ENCODE measurements around the gene FMN2. TPM values are rescaled to one million over a fixed set of nuclear protein-coding genes. Genes with fewer than 3 reads are reported as not detected.
A peak's percentile ranks its signal among the peaks of the same experiment; 100 is the strongest.

The FMN2 gene
- total and polyA plus RNA-seq, 2 donors (not counting 1 experiment from before 2014, with no cell fraction given), result 8.0 to 13.7 TPM

DNA sequence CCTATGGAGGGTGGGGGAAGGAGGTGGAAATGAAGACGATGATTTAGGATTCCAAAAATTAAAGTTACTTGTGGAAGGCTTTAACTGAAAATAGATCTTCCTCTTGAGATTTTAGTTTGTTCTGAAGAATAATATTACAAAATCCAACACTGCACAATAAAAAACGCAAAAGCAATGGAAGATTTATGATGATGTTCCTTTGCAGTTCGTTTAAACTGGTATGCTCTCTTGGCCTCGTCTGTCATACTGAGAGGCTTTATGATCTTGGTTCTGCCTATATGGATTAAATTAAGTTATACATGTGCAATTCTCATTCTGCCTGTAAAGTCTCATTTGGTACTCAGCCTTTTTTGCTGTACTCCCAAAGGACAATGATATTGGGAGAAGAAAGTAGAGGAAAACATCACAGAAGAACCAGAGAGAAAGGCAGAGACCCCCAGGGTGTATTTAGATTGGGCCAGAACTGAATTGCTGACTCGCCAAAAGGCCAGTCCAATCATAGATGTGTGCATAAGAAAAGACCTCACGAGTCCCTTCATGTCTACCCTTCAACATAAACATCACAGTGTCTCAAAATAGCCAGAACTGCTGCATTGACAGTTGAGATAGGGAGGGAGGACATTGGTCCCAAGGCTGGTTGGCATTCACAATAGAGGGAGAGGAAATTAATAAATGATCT is 331.7 kb downstream of the FMN2 start:
- H3K9ac ChIP-seq (ENCODE audit: insufficient read depth, low read length), result no peak overlapping the region
- no peak overlapping the region for H3K4me3 ChIP-seq (replicated peaks in 1 of 4; ENCODE audit: control extremely low read depth in 1 of 4, insufficient read depth in 1 of 4, low read depth in 3 of 4, low read length in 4 of 4)
- no peaks in the 10 kb centered on the region for H3K36me3 ChIP-seq (ENCODE audit: control insufficient read depth, insufficient read depth, low read length)
- TF ChIP-seq, protein P1, sequence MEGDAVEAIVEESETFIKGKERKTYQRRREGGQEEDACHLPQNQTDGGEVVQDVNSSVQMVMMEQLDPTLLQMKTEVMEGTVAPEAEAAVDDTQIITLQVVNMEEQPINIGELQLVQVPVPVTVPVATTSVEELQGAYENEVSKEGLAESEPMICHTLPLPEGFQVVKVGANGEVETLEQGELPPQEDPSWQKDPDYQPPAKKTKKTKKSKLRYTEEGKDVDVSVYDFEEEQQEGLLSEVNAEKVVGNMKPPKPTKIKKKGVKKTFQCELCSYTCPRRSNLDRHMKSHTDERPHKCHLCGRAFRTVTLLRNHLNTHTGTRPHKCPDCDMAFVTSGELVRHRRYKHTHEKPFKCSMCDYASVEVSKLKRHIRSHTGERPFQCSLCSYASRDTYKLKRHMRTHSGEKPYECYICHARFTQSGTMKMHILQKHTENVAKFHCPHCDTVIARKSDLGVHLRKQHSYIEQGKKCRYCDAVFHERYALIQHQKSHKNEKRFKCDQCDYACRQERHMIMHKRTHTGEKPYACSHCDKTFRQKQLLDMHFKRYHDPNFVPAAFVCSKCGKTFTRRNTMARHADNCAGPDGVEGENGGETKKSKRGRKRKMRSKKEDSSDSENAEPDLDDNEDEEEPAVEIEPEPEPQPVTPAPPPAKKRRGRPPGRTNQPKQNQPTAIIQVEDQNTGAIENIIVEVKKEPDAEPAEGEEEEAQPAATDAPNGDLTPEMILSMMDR (conservative IDR thresholded peaks at IDR 0.05 in 1 of 2, IDR thresholded peaks at IDR 0.05 in 1 of 2; ENCODE audit: low read depth in 1 of 2, low read length in 2 of 2), result no peak
- DNase-seq (ENCODE audit: low read depth in 2 of 2), result peak in 1 of 2 donors; percentile 52
- H3K4me2 ChIP-seq (ENCODE audit: extremely low read depth, insufficient read depth, low read length), result no peak overlapping the region
- no peaks in the 10 kb centered on the region for H3K4me1 ChIP-seq (ENCODE audit: control insufficient read depth, extremely low read depth, insufficient read depth, low read length)
- H4K20me1 ChIP-seq (ENCODE audit: control insufficient read depth, extremely low read depth, insufficient read depth, low read length), result no peaks in the 10 kb centered on the region
- H3K27ac ChIP-seq (ENCODE audit: insufficient read depth, low read length), result no peak overlapping the region
- no peak overlapping the region for H2AFZ ChIP-seq (ENCODE audit: low read length)
- no peaks in the 10 kb centered on the region for H3K9me3 ChIP-seq (ENCODE audit: control insufficient read depth, insufficient read depth, low read depth, low read length)
- H3K27me3 ChIP-seq (ENCODE audit: control insufficient read depth, insufficient read depth, low read length), result no peaks in the 10 kb centered on the region
- no peaks in the 10 kb centered on the region for H3K79me2 ChIP-seq (ENCODE audit: control insufficient read depth, insufficient read depth, low read length)

DNA sequence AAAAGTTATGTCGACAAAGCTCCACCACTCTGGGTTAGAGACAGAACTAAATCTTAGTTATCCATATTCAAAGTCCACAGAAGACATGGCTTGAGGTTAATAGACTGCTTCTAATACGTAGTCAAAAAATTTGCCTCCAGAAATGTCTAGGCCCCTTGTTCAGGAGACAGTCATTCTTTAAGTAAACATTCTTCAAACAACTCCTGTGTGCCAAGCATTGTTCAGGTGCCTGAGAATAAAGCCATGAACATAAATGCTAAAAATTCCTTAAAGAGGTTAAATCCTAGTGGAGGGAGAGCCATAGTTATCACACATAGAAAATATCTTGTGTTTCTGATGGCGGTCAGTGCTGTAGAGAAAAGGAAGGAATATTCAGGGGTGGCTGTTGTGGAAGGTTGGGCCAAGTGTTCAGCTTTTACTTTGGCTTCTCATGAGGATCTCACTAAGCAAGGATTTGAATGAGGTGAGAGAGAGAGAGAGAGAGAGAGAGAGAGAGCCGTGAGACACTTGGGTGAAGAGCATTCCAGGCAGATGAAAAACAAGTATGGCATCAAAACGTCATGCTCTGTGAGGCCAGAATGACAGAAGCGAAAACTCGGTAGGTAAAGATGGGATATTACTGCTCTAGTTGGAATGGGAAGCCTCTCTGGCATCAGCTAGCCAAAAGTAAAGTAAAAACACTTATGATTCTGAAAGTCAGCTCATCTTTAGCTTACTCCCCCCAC is 333.2 kb downstream of the FMN2 start:
- H3K79me2 ChIP-seq (ENCODE audit: control insufficient read depth, insufficient read depth, low read length), result no peaks in the 10 kb centered on the region
- no peaks in the 10 kb centered on the region for H3K36me3 ChIP-seq (ENCODE audit: control insufficient read depth, insufficient read depth, low read length)
- H4K20me1 ChIP-seq (ENCODE audit: control insufficient read depth, extremely low read depth, insufficient read depth, low read length), result no peaks in the 10 kb centered on the region
- H3K4me1 ChIP-seq (ENCODE audit: control insufficient read depth, extremely low read depth, insufficient read depth, low read length), result no peaks in the 10 kb centered on the region
- H3K4me2 ChIP-seq (ENCODE audit: extremely low read depth, insufficient read depth, low read length), result no peak overlapping the region
- no peaks in the 10 kb centered on the region for H3K9me3 ChIP-seq (ENCODE audit: control insufficient read depth, insufficient read depth, low read depth, low read length)
- no peak overlapping the region for H3K4me3 ChIP-seq (replicated peaks in 1 of 4; ENCODE audit: control extremely low read depth in 1 of 4, insufficient read depth in 1 of 4, low read depth in 3 of 4, low read length in 4 of 4)
- H3K27ac ChIP-seq (ENCODE audit: insufficient read depth, low read length), result no peak overlapping the region
- H3K27me3 ChIP-seq (ENCODE audit: control insufficient read depth, insufficient read depth, low read length), result no peaks in the 10 kb centered on the region
- H2AFZ ChIP-seq (ENCODE audit: low read length), result no peak overlapping the region
- H3K9ac ChIP-seq (ENCODE audit: insufficient read depth, low read length), result no peak overlapping the region
- DNase-seq (ENCODE audit: low read depth in 2 of 2), result peak in 1 of 2 donors; percentile 53
- TF ChIP-seq EZH2 (IDR thresholded peaks at IDR 0.05; ENCODE audit: low read length, missing control alignments), result no peak

DNA sequence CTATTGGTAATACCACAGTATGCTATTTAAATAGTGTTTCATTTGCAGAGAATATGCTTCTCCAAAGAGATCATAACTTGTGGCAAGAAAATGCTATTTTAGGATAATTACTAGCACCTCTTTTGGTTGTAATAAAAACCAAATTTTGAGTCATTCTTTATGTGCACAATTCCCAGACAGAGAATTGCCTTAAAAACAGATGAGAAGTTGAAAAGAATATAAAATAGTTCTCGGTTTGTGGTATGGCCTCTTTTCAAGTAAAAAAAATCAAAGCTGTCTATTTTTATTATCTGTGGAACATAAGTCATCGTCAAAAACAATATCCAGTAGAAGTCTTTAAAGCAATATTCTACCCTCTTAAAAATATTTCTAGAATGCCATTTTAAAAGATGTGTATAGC is 334.4 kb downstream of the FMN2 start:
- no peaks in the 10 kb centered on the region for H3K4me1 ChIP-seq (ENCODE audit: control insufficient read depth, extremely low read depth, insufficient read depth, low read length)
- no peaks in the 10 kb centered on the region for H3K79me2 ChIP-seq (ENCODE audit: control insufficient read depth, insufficient read depth, low read length)
- H3K27me3 ChIP-seq (ENCODE audit: control insufficient read depth, insufficient read depth, low read length), result no peaks in the 10 kb centered on the region
- H3K9ac ChIP-seq (ENCODE audit: insufficient read depth, low read length), result no peak overlapping the region
- H4K20me1 ChIP-seq (ENCODE audit: control insufficient read depth, extremely low read depth, insufficient read depth, low read length), result no peaks in the 10 kb centered on the region
- no peak overlapping the region for H2AFZ ChIP-seq (ENCODE audit: low read length)
- H3K4me2 ChIP-seq (ENCODE audit: extremely low read depth, insufficient read depth, low read length), result no peak overlapping the region
- TF ChIP-seq EZH2 (IDR thresholded peaks at IDR 0.05; ENCODE audit: low read length, missing control alignments), result no peak
- TF ChIP-seq, protein P1 (conservative IDR thresholded peaks at IDR 0.05 in 1 of 2, IDR thresholded peaks at IDR 0.05 in 1 of 2; ENCODE audit: low read depth in 1 of 2, low read length in 2 of 2), result no peak
- peak in 1 of 2 donors; percentile 24 for DNase-seq (ENCODE audit: low read depth in 2 of 2)
- H3K27ac ChIP-seq (ENCODE audit: insufficient read depth, low read length), result no peak overlapping the region
- no peaks in the 10 kb centered on the region for H3K9me3 ChIP-seq (ENCODE audit: control insufficient read depth, insufficient read depth, low read depth, low read length)
- H3K36me3 ChIP-seq (ENCODE audit: control insufficient read depth, insufficient read depth, low read length), result no peaks in the 10 kb centered on the region
- no peak overlapping the region for H3K4me3 ChIP-seq (replicated peaks in 1 of 4; ENCODE audit: control extremely low read depth in 1 of 4, insufficient read depth in 1 of 4, low read depth in 3 of 4, low read length in 4 of 4)
